ENCODE results near the gene CLPTM1.

Gene CLPTM1

GRCh38 chr19:45040059-45040771, 85.0 kb downstream of the CLPTM1 start:
- DNase-seq (no peak), ATAC-seq (replicated peaks) (no peak)
- H3K4me3 Mint-ChIP-seq, result peak overlapping the region; percentile 93 to 96
- H3K9me3 Mint-ChIP-seq, result no peaks in the 10 kb centered on the region
- H3K27ac Mint-ChIP-seq, result peak overlapping the region; percentile 97 to 98
- peaks cover 73% of the 10 kb centered on the region for H3K36me3 Mint-ChIP-seq (ENCODE audit: insufficient read depth)
- no peaks in the 10 kb centered on the region for H3K27me3 Mint-ChIP-seq
- peaks cover 25 to 28% of the 10 kb centered on the region in 2 donors for H3K4me1 Mint-ChIP-seq (ENCODE audit: low read depth in 2 of 2)

DNA sequence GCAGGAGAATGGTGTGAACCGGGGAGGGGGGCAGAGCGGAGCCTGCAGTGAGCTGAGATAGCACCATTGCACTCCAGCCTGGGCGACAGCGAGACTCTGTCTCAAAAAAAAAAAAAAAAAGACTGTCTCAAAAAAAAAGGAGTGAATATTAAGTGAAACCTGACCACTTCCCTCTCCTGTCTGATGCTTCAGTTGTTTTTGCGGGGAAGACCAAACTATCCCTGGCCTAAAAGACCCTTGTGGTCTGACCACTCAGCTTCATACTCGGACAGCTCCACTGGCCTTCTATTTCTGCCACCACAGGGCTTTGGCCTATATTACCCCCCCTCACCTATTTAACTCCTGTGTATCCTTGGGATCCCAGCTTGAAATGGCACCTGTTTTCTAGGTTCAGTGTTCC, 85.9 kb downstream of the CLPTM1 start:
- Mint-ChIP-seq H3K27me3 (no peaks in the 10 kb centered on the region), H3K27ac (peak overlapping the region in 1 of 2 donors; percentile 97), H3K9me3 (no peaks in the 10 kb centered on the region), H3K4me1 (ENCODE audit: low read depth in 2 of 2) (peaks cover 34% of the 10 kb centered on the region in 2 donors), H3K4me3 (peak overlapping the region; percentile 63 to 93), H3K36me3 (ENCODE audit: insufficient read depth) (peaks cover 70% of the 10 kb centered on the region)
- ATAC-seq (replicated peaks) (no peak), DNase-seq (no peak)
